BE2C (cell line): ENCODE results near the gene FAM9C.
"Not testable (repeated sequence)": the region's sequence is repeated elsewhere in the genome, so short reads cannot be mapped to it uniquely, and the experiment has no call there.

Source experiments
- DNase-seq: peaks from one replicate; pipeline ENCODE4 v3.0.0-alpha.2; 2020
- H3K27me3 ChIP-seq: fragments of 250-450 bp; sonication (Bioruptor Pico); 2 replicates; pipeline ENCODE4 v1.5.1; 2020; ENCODE audit warnings: mild to moderate bottlenecking
- H3K36me3 ChIP-seq: fragments of 250-450 bp; sonication (Bioruptor Pico); 2 replicates; pipeline ENCODE4 v1.5.1; 2020; ENCODE audit warnings: mild to moderate bottlenecking
- H3K4me1 ChIP-seq: fragments of 250-450 bp; sonication (Bioruptor Pico); 2 replicates; pipeline ENCODE4 v1.5.1; 2020
- H3K4me3 ChIP-seq: 2 replicates; pipeline ENCODE4 v1.5.1; 2011; ENCODE audit warnings: low read depth, low read length
- H3K9me3 ChIP-seq: fragments of 250-450 bp; sonication (Bioruptor Pico); 2 replicates; pipeline ENCODE4 v1.5.1; 2020
- TF ChIP-seq, protein P1 (sequence below): IDR thresholded peaks from 2 replicates; pipeline ENCODE4 v1.5.1; 2012; ENCODE audit warnings: mild to moderate bottlenecking, low read depth, low read length

FAM9C gene

GRCh38 chrX:13067773-13068172 lies 23.4 kb upstream of the FAM9C start:
- no peak for DNase-seq
- Histone ChIP-seq H3K9me3 (no peaks in the 10 kb centered on the region), H3K36me3 (no peaks in the 10 kb centered on the region), H3K4me3 (no peak overlapping the region), H3K4me1 (no peaks in the 10 kb centered on the region), H3K27me3 (no peaks in the 10 kb centered on the region)
- TF ChIP-seq, protein P1, sequence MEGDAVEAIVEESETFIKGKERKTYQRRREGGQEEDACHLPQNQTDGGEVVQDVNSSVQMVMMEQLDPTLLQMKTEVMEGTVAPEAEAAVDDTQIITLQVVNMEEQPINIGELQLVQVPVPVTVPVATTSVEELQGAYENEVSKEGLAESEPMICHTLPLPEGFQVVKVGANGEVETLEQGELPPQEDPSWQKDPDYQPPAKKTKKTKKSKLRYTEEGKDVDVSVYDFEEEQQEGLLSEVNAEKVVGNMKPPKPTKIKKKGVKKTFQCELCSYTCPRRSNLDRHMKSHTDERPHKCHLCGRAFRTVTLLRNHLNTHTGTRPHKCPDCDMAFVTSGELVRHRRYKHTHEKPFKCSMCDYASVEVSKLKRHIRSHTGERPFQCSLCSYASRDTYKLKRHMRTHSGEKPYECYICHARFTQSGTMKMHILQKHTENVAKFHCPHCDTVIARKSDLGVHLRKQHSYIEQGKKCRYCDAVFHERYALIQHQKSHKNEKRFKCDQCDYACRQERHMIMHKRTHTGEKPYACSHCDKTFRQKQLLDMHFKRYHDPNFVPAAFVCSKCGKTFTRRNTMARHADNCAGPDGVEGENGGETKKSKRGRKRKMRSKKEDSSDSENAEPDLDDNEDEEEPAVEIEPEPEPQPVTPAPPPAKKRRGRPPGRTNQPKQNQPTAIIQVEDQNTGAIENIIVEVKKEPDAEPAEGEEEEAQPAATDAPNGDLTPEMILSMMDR = no peak

GRCh38 chrX:13066391-13066790 lies 22.0 kb upstream of the FAM9C start:
- Histone ChIP-seq H3K36me3 (no peaks in the 10 kb centered on the region), H3K4me3 (no peak overlapping the region), H3K4me1 (no peaks in the 10 kb centered on the region), H3K9me3 (no peaks in the 10 kb centered on the region), H3K27me3 (no peaks in the 10 kb centered on the region)
- TF ChIP-seq, protein P1 = no peak
- no peak for DNase-seq

GRCh38 chrX:13064599-13065143 lies 20.3 kb upstream of the FAM9C start:
- Histone ChIP-seq H3K36me3 (no peaks in the 10 kb centered on the region), H3K27me3 (no peaks in the 10 kb centered on the region), H3K9me3 (no peaks in the 10 kb centered on the region), H3K4me1 (no peaks in the 10 kb centered on the region), H3K4me3 (no peak overlapping the region)
- TF ChIP-seq, protein P1 = no peak
- no peak for DNase-seq

GRCh38 chrX:13063124-13063523 lies 18.7 kb upstream of the FAM9C start:
- not testable (repeated sequence) for H3K36me3 ChIP-seq, H3K9me3 ChIP-seq, H3K27me3 ChIP-seq, H3K4me1 ChIP-seq, H3K4me3 ChIP-seq, DNase-seq

- H3K36me3 ChIP-seq, H3K27me3 ChIP-seq, H3K4me3 ChIP-seq, H3K4me1 ChIP-seq, DNase-seq, H3K9me3 ChIP-seq: not testable (repeated sequence)
These were observed 17.9 kb upstream of the FAM9C start for GRCh38 chrX:13062331-13062730.

DNA sequence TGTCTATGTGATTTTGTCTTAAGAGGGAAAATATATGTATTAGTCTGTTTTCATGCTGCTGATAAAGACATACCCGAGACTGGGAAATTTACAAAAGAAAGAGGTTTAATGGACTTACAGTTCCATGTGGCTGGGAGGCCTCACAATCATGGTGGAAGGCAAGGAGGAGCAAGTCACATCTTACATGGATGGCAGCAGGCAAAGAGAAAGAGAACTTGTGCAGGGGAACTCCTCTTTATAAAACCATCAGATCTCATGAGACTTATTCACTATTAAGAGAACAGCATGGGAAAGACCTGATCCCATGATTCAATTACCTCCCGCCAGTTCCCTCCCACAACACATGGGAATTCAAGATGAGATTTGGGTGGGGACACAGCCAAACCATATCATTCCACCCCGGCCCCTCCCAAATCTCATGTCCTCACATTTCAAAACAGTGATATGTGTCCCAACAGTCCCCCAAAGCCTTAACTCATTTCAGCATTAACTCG lies 16.8 kb upstream of the FAM9C start:
- H3K4me3 ChIP-seq, H3K9me3 ChIP-seq, H3K36me3 ChIP-seq, DNase-seq, H3K27me3 ChIP-seq, H3K4me1 ChIP-seq: not testable (repeated sequence)

DNA sequence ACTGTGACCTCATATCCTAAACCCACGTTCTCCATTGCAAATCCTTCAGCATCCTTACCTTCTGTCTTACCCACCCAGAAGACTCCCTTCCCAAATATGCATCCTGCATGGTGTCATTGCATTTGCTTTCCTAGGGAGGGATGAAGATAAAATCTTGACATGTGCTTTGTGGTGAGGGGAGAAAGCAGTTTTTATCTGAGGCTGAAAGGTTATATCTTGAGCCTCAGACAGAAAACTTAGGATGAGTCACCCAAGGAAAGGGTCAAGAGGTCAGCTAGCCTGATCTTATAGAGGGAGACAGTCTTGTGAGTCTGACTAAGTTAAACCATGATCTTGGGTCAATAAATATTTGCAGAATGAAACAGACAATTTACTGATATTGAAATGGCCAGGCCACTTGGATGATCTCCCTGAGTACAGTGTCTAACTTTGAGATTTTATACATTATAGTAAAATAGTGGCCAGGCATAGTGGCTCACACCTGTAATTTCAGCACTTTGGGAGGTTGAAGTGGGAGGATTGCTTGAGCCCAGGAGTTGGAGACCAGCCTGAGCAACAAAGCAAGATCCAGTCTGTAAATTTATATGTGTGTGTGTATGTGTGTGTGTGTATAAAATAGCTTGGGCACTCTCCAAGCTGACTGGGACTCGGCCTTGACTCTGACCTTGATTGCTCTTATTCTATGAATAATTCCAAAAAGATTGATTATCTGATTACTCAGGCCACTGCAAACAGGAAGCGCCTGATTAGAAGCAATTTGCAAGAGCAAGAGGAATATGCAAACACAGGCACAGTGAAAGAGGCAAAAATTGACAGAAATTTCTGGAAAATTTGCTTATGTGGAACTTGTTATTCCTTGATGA lies 15.4 kb upstream of the FAM9C start:
- TF ChIP-seq, protein P1 = no peak
- Histone ChIP-seq H3K9me3 (no peaks in the 10 kb centered on the region), H3K4me3 (no peak overlapping the region), H3K36me3 (no peaks in the 10 kb centered on the region), H3K27me3 (no peaks in the 10 kb centered on the region), H3K4me1 (no peaks in the 10 kb centered on the region)
- DNase-seq = no peak
